ENCODE measurements around the gene CTSC.

Gene CTSC

DNA sequence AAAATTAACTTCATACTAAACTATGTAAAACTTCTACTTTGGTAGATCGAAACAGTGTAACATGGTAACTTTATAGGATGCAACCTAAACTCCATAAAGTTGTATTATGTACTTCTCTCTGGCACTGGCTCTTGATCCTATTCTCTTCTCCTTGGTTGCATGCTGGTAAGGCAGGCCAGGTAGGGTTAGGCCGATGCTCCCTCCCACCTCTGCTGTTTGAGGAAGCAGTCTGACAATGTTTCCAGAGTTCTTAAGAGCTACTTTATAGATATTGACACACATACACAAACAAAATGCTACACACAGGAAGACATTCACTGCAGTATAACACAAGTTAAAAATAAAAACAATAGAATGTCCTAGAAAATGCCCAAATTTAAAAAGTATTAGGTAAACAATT, 22.5 kb downstream of the CTSC start:
- no peak for DNase-seq

DNA sequence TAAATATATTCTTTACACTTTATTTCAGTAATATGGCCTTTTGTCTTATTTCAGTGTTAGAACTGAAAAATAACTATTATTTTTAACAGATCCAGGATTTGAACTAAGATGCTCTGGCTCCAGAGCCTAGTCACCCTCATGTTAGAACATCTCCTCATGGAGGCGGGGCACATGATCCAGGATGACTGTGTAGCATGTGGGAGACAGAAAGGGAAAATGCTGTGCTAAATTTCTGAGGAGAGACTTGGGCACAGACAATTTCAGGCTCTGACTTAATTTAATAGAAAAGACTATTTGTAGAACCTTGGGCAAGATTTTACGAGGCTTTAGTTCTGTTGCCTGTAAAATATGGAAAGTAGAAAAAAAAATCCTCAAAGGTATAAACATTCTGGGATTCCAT, 24.1 kb downstream of the CTSC start:
- DNase-seq, result no peak

GRCh38 chr11:88312628-88313027, 24.9 kb downstream of the CTSC start:
- no peak for DNase-seq

DNA sequence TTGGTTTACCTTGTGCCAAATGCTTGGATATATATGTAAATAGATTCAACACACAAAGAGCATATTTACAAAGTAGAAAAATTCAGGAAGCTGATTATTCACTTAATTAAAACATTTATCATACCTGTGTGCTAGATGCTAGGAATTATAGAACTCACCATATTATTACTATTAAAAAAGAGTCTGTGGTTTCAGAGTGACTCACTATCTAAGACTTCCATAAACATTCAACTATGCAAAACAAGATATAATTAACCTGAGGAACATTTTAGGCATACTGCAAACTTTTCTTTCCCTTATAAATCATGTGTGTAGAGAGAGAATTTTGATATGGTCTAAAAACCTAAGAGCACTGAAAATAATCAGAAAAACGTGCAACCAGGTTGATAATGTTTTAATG, 27.3 kb downstream of the CTSC start:
- DNase-seq, result no peak

GRCh38 chr11:88308576-88308975, 29.0 kb downstream of the CTSC start:
- no peak for DNase-seq

GRCh38 chr11:88307749-88308425, 29.6 kb downstream of the CTSC start:
- no peak for DNase-seq

GRCh38 chr11:88306785-88307184, 30.8 kb downstream of the CTSC start:
- no peak for DNase-seq

GRCh38 chr11:88305430-88305829, 32.1 kb downstream of the CTSC start:
- no peak for DNase-seq

- no peak for DNase-seq
These were observed 33.2 kb downstream of the CTSC start for GRCh38 chr11:88304352-88304751.

DNA sequence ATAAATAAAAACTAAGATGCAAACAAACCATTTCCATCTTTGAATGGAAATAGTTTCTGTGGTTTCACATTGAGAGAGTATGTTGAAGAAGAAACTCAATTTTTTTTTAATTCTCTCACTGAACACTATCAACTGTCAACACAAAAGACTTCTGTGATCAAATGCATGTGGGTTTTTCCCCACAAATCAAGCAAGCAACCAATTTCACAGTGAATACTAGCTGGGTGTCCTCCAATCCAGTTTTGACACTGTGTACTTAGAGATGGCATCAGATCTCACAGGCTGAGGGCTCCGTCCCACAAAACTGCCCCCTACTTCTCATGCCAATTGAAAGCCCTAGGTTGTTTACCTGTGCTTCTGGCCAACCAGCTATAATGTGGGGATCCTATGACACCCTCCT, 34.5 kb downstream of the CTSC start:
- no peak for DNase-seq

DNA sequence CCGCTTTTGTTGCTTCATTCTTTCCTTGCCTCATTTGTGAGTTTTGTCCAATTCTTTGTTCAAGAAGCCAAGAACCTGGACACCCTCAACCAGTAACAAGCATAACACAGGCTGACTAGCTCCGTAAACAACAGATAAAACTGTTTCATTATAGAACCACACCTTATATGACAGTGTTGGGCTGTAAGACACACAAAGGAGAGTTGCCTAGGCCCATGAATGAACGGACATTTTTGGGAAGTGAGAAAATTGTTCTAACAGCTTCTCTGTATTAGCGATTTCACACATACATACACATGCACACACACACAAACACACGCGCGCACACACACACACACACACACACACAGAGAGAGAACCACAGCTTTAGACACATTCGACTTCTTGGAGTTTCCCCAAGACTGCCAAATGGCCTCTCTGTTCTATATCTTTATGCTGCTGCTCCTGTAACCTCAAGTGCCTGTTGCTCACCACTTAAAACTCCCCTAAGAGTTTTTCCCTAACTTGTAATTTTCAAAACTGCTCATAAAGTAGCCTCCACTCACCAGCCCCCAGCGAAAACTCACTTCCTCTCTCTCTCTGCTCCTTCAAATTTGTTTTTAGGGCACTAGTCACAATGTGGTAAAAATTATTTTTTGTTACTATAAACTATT, 35.9 kb downstream of the CTSC start:
- DNase-seq, result no peak

GRCh38 chr11:88300888-88301487, 36.5 kb downstream of the CTSC start:
- DNase-seq, result no peak

DNA sequence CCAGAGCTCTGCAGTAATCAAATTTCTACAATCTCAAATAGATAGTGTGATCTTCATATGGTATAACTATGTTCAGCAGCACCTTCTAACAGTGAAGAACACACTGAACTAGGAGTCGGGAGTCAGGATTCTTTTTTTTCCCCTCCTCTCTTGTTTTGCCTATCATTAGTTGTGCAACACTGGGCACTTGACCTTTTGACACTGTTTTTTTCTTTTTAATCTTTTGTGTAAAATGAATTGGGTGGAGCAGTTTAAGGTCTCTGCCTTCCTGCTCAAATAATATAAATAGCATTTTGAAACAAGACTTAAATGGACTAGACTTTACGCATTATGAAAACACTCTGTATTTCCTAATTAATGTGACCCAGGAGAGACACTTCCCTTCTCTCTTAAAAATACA, 39.7 kb downstream of the CTSC start:
- no peak for DNase-seq

GRCh38 chr11:88297421-88297820, 40.1 kb downstream of the CTSC start:
- no peak for DNase-seq

- DNase-seq, result no peak
These were observed 42.5 kb downstream of the CTSC start for GRCh38 chr11:88295028-88295427.

DNA sequence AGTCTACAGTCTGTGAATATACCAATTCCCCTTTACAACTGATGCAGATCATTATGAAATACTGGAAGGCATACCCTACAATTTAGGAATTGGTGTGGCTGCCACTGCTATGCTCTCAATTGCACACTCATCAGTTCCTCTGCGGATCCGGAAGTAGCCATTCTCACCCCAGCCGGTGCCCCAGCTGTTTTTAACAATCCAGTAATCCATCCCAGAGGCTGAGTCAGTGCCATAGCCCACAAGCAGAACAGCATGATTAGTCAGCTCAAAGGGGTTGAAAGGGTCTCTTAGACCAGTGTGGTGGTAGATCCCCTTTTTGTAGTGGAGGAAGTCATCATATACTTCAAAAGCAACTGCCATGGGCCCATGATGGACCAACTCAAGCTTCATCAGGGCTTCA, 43.6 kb downstream of the CTSC start:
- no peak for DNase-seq

DNA sequence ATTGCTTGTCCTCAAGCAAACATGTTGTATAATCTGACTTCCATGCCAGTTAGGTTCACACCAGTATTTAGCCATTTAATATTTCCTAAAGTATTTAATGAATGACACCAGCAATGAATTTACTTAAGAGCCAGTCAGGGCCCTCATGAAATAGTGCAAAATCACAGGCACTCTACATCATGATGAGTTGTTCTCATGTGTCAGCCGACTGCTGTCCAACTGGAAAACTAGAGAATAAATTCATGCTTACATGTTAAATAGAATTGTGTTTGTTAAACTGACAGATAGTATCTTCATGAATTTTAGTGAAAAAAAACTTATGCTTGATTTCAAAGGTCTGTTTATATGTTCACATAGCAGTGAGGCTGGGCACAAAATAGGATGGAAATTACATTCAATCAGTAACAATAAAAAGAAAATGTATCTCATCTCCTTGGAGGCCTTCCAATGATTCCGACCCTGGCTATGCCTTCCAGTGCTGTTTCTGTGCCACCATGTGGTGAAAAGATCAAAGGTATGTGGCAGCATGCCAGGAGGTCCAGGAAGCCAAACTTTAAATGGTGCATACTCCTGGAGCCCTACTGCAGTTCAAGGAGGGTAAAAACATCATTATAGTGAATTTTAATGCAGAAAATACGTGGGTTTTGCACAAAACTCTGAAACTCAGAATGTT, 45.2 kb downstream of the CTSC start:
- no peak for DNase-seq

DNA sequence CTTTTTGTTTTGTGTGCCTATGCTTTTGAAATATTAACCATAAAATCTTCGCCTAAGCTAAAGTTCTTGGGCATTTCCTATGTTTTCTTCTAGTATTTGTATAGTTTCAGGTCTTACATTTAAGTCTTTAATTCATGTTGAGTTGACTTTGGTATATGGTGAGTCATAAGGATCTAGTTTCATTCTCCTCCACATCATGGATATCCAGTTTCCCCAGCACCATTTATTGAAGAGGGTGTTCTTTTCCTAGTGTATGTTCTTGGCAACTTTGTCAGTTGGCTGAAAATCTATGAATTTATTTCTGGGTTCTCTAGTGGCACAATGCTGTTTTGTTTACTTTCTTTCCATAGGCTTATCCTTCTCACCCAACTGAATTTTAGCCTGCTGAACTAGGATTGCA, 49.0 kb downstream of the CTSC start:
- no peak for DNase-seq

GRCh38 chr11:88284336-88285050, 53.0 kb downstream of the CTSC start:
- DNase-seq, result no peak

- DNase-seq, result no peak
These were observed 54.6 kb downstream of the CTSC start for GRCh38 chr11:88282747-88283515.

DNA sequence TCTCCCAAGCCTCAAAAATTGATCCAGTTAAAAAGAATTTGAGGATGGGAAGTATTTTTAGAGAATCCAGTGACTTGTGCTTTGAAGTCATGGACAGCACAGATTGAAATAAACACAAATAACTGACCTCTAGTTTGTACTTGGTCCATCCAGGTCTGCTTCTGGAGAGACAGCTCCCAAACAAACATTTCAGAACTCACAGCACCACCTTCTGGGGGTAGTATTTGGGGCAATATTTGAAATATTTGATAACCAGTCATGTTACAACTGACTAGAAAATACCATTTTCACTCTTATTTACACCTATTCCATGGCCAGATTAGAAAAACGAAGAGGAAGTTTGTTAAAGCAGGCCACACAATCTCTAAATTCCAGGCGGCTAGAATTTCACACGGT, 56.2 kb downstream of the CTSC start:
- no peak for DNase-seq

DNA sequence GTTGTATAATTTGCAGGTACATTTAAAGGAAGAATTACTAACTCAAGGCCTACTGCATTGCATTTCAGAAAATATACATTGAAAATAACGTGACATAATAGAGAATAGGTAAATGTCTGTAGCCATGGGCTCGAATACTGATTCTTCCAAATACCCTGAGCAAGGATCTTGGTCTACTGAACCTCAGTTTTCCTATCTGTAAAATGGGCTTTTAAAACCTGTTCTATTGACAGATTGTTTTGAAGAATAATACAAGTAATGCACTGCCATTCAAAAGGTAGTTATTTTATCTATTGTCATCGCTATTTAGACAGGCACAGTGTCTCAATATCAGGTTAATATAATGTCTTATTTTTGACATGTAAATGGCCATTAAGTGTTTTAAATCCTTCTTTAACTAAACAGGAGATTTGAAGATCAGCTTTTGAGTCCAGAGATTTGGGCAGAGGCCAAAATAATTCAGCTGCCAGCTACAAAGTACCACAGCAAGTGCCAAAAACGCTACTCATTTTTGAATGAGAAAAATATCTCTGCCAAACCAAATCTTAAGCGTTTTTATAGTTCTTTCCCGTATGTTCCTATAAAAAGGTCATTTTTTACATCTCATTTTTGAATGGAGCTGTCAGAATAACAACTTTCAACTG, 56.7 kb downstream of the CTSC start:
- no peak for DNase-seq

Data from activated CD4-positive, CD25-positive, alpha-beta regulatory T cell treated with anti-CD3 and anti-CD28 coated beads, Interleukin-2, amount 50 U/mL, for 72 hours (primary cell).